GM21619 (cell line): ENCODE data around the gene CISD3.

Experiments used
- ATAC-seq: cut with Tn5 transposase; IDR thresholded peaks from one replicate; pipeline ENCODE4 v1.9.1; 2021; ENCODE audit not compliant: unreplicated experiment

CISD3 gene

GRCh38 chr17:38742411-38743308 is 12.5 kb downstream of the CISD3 start:
- no peak for ATAC-seq

DNA sequence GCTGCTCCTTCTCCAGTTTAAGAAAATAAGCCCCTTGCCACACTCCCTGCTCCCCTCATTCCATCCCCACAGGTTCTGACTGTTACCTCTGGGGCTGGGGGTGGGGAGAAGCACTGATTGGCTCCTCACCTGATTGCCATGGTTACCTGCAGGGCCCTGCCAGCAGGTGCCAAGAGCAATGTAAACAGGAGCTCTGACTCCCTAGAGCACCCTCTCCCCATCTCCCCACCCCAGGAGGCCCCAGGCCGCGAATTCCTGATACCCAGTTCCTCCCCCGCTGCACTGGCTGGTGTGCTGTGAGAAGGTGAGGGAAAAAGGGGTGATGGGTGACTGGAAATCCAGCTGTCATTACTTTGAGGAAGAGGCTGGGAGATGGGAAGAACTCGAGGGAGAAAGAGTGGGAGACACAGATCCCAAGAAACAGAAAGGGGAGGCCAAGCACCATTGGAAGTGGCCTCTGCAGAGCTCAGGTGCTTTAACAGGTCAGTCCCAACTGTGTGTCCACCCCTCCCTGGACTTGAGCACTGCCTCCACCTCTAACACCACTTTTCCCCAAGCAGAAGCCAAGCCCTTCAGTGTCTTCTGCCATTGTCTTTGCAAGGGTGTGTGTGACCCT is 13.5 kb downstream of the CISD3 start:
- ATAC-seq, result no peak

GRCh38 chr17:38745545-38745944 is 15.4 kb downstream of the CISD3 start:
- ATAC-seq, result no peak

DNA sequence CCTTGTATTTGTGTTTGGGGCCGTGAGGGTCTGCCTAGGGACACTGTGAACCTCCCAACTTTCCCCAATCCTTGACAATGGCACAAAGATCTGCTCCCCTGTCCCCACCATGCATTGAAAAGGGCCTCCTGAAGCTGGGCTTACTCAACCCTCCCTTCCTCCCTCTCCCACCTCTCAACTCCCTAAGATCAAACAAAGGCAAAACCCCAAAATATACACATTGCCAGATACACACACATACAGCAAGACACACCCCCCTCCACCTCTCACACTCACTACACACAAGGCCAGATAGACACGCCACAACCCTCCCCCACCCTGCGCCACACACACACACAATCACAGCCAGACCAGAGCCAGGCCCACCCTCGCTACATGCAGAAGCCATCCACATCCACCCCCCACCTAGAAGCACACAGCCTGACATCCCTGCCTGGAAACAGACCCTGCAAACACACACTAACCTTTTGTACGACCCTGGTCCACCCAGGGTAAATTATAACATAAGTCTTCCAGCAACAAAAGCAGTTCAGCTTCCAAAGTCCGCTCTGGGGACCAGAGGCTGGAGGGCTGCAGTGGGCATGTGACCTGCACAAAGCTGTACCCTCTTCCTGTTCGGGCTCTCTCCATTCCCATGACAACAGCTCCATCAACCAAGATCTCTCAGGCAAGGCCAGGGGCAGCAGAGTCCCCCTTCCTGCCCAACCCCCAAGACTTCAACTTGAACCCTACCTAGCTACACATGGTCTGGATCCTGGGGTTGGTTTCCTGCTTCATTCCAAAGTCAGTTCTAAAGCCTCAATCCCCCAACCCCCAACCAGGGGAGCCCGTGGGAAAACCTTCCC is 16.1 kb downstream of the CISD3 start:
- ATAC-seq, result no peak

DNA sequence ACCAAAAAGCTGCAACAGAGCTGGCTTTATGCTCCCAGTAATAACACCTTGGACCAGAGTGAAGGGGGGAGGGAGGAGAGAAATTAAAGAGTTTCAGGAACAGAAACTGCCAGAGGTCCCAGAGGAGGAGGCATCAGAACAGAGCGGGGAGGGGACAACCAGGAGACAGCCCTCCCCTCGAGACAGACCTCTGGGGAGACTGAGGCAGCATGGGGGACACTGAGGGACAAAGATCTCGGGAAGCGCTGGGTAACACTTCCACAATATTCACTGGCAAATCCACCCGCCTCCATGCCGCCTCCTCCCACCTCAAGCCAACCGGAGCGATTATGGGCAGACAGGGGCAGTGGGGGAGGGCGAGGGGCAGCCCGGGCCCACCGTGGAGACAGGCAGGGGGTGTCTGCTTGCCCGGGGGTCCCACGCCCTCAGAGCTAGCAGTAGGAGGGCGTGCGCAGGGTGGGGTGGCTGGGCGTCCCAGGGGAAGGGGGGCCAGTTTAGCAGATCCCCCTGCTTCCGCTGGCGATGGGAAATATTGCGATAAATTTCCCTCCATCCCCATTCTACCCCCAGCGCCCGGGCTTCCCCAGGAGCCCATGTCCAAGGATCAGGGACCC is 16.8 kb downstream of the CISD3 start:
- ATAC-seq, result no peak

DNA sequence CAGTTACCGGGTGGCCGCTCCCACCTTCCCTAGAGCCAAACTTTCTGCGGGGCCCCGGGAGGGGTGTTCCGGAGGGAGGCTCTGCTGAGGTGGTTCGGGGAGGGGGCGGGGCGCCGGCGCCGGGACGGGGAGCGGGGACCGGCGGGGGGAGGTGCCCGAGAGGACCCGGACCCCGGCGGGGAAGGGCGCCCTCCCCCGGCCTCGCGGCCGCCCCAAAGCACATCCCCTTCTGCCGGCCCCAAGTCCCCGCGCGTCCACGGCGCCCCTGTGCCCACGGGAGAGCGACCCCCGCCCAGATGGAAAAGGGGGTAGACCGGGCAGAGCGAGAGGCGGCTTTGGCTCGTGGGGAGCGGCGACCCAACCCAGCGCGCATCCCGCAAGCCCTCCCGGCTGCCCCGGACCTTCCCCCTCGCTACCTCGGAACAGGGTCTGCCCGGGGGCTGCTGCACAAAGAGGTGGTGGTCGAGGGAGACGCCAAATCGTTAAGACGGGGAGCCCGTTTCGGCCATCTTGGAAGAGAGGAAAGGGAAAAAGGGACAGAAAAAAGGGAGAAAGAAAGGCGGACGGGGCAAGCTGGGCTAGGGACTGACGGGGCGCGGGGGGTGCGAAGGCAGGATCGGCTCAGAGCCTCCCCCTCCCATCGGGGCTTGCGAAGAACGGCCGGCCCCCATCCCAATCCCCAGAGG is 17.5 kb downstream of the CISD3 start:
- no peak for ATAC-seq

GRCh38 chr17:38748149-38748891 is 18.2 kb downstream of the CISD3 start, which contains the start of gene PCGF2:
Gene PCGF2 (minus strand): TSS chr17:38748336. CDS start chr17:38740402, 7,934 bp downstream.
- ATAC-seq, result no peak

- ATAC-seq, result no peak
Measured at GRCh38 chr17:38748892-38749222, 18.7 kb downstream of the CISD3 start.

- ATAC-seq, result no peak
Measured at GRCh38 chr17:38749223-38750043, 19.3 kb downstream of the CISD3 start.

DNA sequence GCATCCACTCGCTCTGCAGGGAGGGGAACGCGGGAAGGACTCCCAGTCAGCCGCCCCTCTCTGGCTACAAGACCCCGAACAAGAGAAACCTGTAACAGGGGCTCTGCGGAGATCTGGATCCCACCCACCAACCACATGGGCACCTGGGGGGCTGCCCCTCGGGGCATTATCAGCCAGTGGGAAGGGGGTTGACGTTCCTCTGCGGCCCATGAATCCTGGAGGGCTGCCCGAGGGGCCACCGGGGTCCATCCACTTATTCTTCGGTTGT is 19.8 kb downstream of the CISD3 start:
- no peak for ATAC-seq

GRCh38 chr17:38750312-38751121 is 20.4 kb downstream of the CISD3 start:
- ATAC-seq, result no peak

GRCh38 chr17:38751144-38751807 is 21.1 kb downstream of the CISD3 start:
- ATAC-seq, result no peak

DNA sequence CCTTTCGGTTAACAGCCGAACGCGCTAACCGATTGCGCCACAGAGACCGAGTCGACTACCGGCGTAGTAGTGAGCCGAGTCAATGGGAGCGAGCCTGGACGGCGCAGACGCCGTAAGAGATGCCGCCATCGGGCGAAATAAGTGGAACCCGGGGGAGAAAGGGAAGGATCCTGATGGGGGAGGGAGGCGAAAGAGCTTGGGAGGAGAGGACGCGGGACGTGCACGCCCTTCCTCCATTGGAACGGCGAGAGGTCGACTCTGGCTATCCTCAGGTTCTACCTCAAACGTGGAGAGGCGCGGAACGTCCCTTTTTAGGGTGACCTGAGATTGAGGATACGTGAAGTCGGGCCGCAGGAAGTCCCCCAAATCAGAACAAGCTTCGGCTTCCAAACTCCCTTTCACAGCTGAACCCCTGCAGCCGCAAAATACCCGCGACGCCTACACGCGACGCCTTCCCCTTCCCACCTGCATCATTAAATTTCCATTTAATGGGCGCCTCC is 21.7 kb downstream of the CISD3 start:
- peak; percentile 10 for ATAC-seq

DNA sequence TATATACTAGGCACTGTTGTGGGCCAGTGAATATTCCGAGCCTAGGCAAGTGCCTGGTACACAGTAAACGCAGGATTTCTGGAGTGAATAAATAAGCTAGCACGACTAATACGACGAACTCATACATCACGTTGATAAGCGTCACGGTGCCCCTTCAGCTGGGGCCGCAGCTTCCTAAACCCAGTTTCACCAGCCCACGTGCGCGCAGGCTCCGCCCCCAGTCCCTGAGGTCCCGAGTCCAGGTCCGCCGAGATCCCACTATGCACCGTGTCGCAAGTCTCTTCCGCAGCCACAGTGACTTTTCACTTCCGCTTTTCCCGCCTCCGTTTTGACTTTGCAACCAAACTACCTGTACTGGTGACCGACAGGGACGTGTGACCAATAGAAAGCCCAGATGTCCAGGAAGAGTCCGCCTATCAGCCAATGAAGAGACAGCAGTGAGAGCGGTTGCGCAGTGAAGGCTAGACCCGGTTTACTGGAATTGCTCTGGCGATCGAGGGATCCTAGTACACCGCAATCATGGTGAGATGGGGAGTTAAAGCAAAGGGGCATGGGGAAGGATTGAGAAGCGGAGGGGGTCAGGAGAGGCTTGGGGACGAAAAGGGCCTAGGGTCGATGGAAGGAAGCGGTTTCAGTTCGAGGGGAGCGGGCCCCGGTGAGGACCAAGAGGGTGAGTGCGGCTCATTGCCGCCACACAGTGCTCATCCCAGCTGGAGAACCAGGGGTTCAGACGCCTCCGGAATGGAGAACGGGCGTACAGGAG is 22.3 kb downstream of the CISD3 start, which contains the start of gene PSMB3:
TSS of gene PSMB3 (plus strand) at position 434 of the 763 bp plus-strand sequence. CDS start at position 520, 86 bp downstream.
- ATAC-seq, result peak; percentile 69

GRCh38 chr17:38753071-38753506 is 22.9 kb downstream of the CISD3 start:
- ATAC-seq, result no peak

GRCh38 chr17:38761612-38762011 is 31.5 kb downstream of the CISD3 start:
- no peak for ATAC-seq

- no peak for ATAC-seq
Measured at GRCh38 chr17:38762231-38762630, 32.1 kb downstream of the CISD3 start.
